ENCODE data around the gene CACNA1I. TPM values are rescaled to one million over a fixed set of nuclear protein-coding genes. Genes with fewer than 3 reads are reported as not detected.

CACNA1I gene
- total and polyA plus RNA-seq, 2 of the 8 experiments (the other 6 are each of a cell fraction or from before 2014, with no cell fraction given): 0.77 to 1.2 TPM

- no peak for DNase-seq (ENCODE audit: low read depth in 1 of 2, low spot score in 2 of 2)
- no peak for FAIRE-seq
- no peak overlapping the region for H2BK12ac ChIP-seq (ENCODE audit: low read depth, low read length)
- H4K5ac ChIP-seq (ENCODE audit: insufficient read length, low read depth, low read length): no peak overlapping the region
- H3K14ac ChIP-seq (ENCODE audit: insufficient read length): no peak overlapping the region
- 0 out of 2 replicates have a peak, but pooled peaks cover 2% of the 10 kb centered on the region for H3K23me2 ChIP-seq (ENCODE audit: low read depth, low read length)
- H3K4me1 ChIP-seq (replicated peaks in 1 of 4; ENCODE audit: control insufficient read depth in 3 of 4, insufficient read depth in 4 of 4, low read length in 3 of 4): peaks cover 0 to 6% (median 3%) of the 10 kb centered on the region in 4 experiments; a peak in 3 of 7 replicates
- H3K56ac ChIP-seq (replicated peaks; ENCODE audit: insufficient read length, low read depth, low read length): no peak overlapping the region
- WGBS, 2 experiments (ENCODE audit: extremely low coverage in 1 of 2, insufficient coverage in 1 of 2, insufficient read length in 1 of 2, insufficient replicate concordance in 2 of 2, low coverage in 1 of 2, low lambda C conversion rate in 2 of 2, missing lambda C conversion rate in 1 of 2): 69% methylated on average over 5 of the region's 5 CpGs; no CpG with 5 or more reads in 1 of the 2 experiments
- H3K18ac ChIP-seq (ENCODE audit: extremely low read depth, low read length): no peak overlapping the region
- no peak overlapping the region for H3K4ac ChIP-seq (replicated peaks; ENCODE audit: insufficient read length, low read depth, low read length)
- no peaks in the 10 kb centered on the region for H3K36me3 ChIP-seq (ENCODE audit: control insufficient read depth in 2 of 4, insufficient read depth in 4 of 4, low read length in 3 of 4)
- no peak overlapping the region; the same call in 1 of the 2 replicates for H4K8ac ChIP-seq (ENCODE audit: extremely low read depth, insufficient read depth, low read length)
- no peak overlapping the region for H2BK15ac ChIP-seq (ENCODE audit: low read length)
- no peak overlapping the region for H3K4me3 ChIP-seq (ENCODE audit: extremely low read depth in 1 of 4, insufficient read depth in 2 of 4, low read depth in 3 of 4, low read length in 4 of 4)
- no peak overlapping the region for H3K23ac ChIP-seq (ENCODE audit: insufficient read length)
- H2BK20ac ChIP-seq (ENCODE audit: low read length): no peak overlapping the region
- H2BK120ac ChIP-seq (replicated peaks; ENCODE audit: low read depth, low read length): no peak overlapping the region
- no peak overlapping the region for H3K9ac ChIP-seq (replicated peaks in 1 of 4; ENCODE audit: extremely low read depth in 1 of 4, low read depth in 3 of 4, low read length in 3 of 4)
- H3K79me1 ChIP-seq (ENCODE audit: low read depth, low read length): no peaks in the 10 kb centered on the region
- H3K79me2 ChIP-seq (ENCODE audit: control insufficient read depth in 1 of 2, insufficient read depth in 2 of 2, low read length in 2 of 2): no peaks in the 10 kb centered on the region
- H3K9me3 ChIP-seq (ENCODE audit: insufficient read depth in 2 of 2, low read depth in 1 of 2, low read length in 1 of 2): no peaks in the 10 kb centered on the region
- no peaks in the 10 kb centered on the region; a peak in 1 of 7 replicates for H3K27me3 ChIP-seq (replicated peaks in 1 of 4; ENCODE audit: control insufficient read depth in 3 of 4, extremely low read depth in 1 of 4, insufficient read depth in 3 of 4, low read length in 3 of 4)
- POLR2A ChIA-PET (ENCODE audit: partially characterized antibody): interaction anchor here (0.9 kb wide), 1 partner anchor 24 kb away, joined by 3 read pairs; no protein-coding TSS in a partner anchor
- no peak overlapping the region for H4K91ac ChIP-seq (replicated peaks; ENCODE audit: insufficient read length, low read length)
- H4K20me1 ChIP-seq (replicated peaks in 1 of 2; ENCODE audit: control insufficient read depth in 1 of 2, insufficient read depth in 2 of 2, low read length in 2 of 2): no peaks in the 10 kb centered on the region
- H3K4me2 ChIP-seq (ENCODE audit: insufficient read depth in 1 of 2, low read depth in 2 of 2, low read length in 2 of 2): no peak overlapping the region
- H2AFZ ChIP-seq (ENCODE audit: low read length): no peak overlapping the region
- no peak overlapping the region for H2BK5ac ChIP-seq (ENCODE audit: low read depth, low read length)
- no peak overlapping the region for H2AK5ac ChIP-seq (ENCODE audit: low read depth, low read length)
- no peak overlapping the region for H3K27ac ChIP-seq (ENCODE audit: low read depth, low read length)
- CTCF ChIA-PET (ENCODE audit: partially characterized antibody): interaction anchor here (0.8 to 1.6 kb wide), 4 partner anchors 17 to 56 kb away, joined by 3 to 4 read pairs (median 3); no protein-coding TSS in a partner anchor
- TF ChIP-seq KDM1A (IDR thresholded peaks at IDR 0.05; ENCODE audit: borderline replicate concordance, low read length) (no peak), CREB1 (IDR thresholded peaks at IDR 0.05) (no peak), HDAC6 (IDR thresholded peaks at IDR 0.05; ENCODE audit: low read depth, low read length) (no peak), NRF1 (IDR thresholded peaks at IDR 0.05; ENCODE audit: low read depth, low read length) (no peak), ASH2L (IDR thresholded peaks at IDR 0.05; ENCODE audit: low read length) (no peak), SIN3A (conservative IDR thresholded peaks at IDR 0.05 in 1 of 2, IDR thresholded peaks at IDR 0.05 in 1 of 2; ENCODE audit: low read depth in 1 of 2, low read length in 2 of 2) (no peak), RBBP5 (IDR thresholded peaks at IDR 0.05; ENCODE audit: borderline replicate concordance, low read depth, low read length) (no peak), CHD1 (IDR thresholded peaks at IDR 0.05; ENCODE audit: low read depth, low read length) (no peak), SIX5 (IDR thresholded peaks at IDR 0.05; ENCODE audit: low read depth, low read length) (no peak), SP2 (IDR thresholded peaks at IDR 0.05; ENCODE audit: low read length) (no peak), EP300 (IDR thresholded peaks at IDR 0.05; ENCODE audit: borderline replicate concordance in 1 of 2, low read depth in 2 of 2, low read length in 2 of 2) (no peak), POU5F1 (IDR thresholded peaks at IDR 0.05; ENCODE audit: low read depth, low read length) (no peak), USF2 (IDR thresholded peaks at IDR 0.05; ENCODE audit: low read length) (no peak)
Measured at GRCh38 chr22:39707351-39707750, 136.8 kb downstream of the CACNA1I start.
